Liver (tissue), 9 donors: ENCODE data around the gene RACGAP1. TPM values are rescaled to one million over a fixed set of nuclear protein-coding genes. Genes with fewer than 3 reads are reported as not detected.

Experiments
- DNase-seq: peaks from one replicate; pipeline ENCODE4 v3.0.0-alpha.2; 2017; ENCODE audit warnings: low spot score
- H3K27ac ChIP-seq, 2 donors: one replicate each; pipeline ENCODE4 v1.7.0; 2013; ENCODE audit warnings: inconsistent platforms in 2 of 2, low read length in 2 of 2, control low read depth in 1 of 2, low read depth in 1 of 2, mild to moderate bottlenecking in 1 of 2
- H3K27me3 ChIP-seq, 4 donors: one replicate each; pipeline versions ENCODE4 v1.6.1 to v1.7.0; 2013; ENCODE audit warnings: low read length in 3 of 4, inconsistent platforms in 1 of 4, mild to moderate bottlenecking in 1 of 4, moderate library complexity in 1 of 4; ENCODE audit not compliant: control insufficient read depth in 4 of 4, insufficient read depth in 4 of 4
- H3K36me3 ChIP-seq, 4 donors: one replicate each; pipeline versions ENCODE4 v1.6.1 to v1.7.0; 2013; ENCODE audit warnings: low read length in 3 of 4, mild to moderate bottlenecking in 3 of 4, low read depth in 1 of 4, moderate library complexity in 1 of 4; ENCODE audit not compliant: control insufficient read depth in 4 of 4, insufficient read depth in 3 of 4
- H3K4me1 ChIP-seq, 4 donors: one replicate each; pipeline versions ENCODE4 v1.6.1 to v1.7.0; 2013; ENCODE audit warnings: low read length in 3 of 4, mild to moderate bottlenecking in 3 of 4, moderate library complexity in 1 of 4; ENCODE audit not compliant: control insufficient read depth in 4 of 4, insufficient read depth in 4 of 4
- H3K4me3 ChIP-seq, 3 donors: one replicate each; pipeline versions ENCODE4 v1.6.1 to v1.7.0; 2013; ENCODE audit warnings: low read length in 3 of 3, control low read depth in 1 of 3, low read depth in 1 of 3, mild to moderate bottlenecking in 1 of 3
- H3K9ac ChIP-seq, 2 donors: one replicate each; pipeline ENCODE4 v1.7.0; 2013; ENCODE audit warnings: low read length in 2 of 2, mild to moderate bottlenecking in 2 of 2, moderate library complexity in 2 of 2, control low read depth in 1 of 2, low read depth in 1 of 2
- H3K9me3 ChIP-seq, 4 donors: one replicate each; pipeline versions ENCODE4 v1.6.1 to v1.7.0; 2013; ENCODE audit warnings: low read length in 3 of 4; ENCODE audit not compliant: control insufficient read depth in 4 of 4
- ATF3 ChIP-seq: IDR thresholded peaks from 2 replicates; pipeline ENCODE4 v1.6.1; 2016; ENCODE audit warnings: antibody characterized with exemption
- EGR1 ChIP-seq, 2 donors: IDR thresholded peaks; 2 replicates each; pipeline ENCODE4 v1.6.1; 2016 to 2018; ENCODE audit warnings: antibody characterized with exemption in 2 of 2, low read depth in 2 of 2
- FOXA1 ChIP-seq: IDR thresholded peaks from 2 replicates; pipeline ENCODE4 v1.6.1; 2016; ENCODE audit warnings: antibody characterized with exemption
- FOXA2 ChIP-seq: IDR thresholded peaks from 2 replicates; pipeline ENCODE4 v1.6.1; 2016; ENCODE audit warnings: antibody characterized with exemption
- GABPA ChIP-seq, 2 donors: IDR thresholded peaks in 1 of 2; conservative IDR thresholded peaks in 1 of 2; 2 replicates each; pipeline ENCODE4 v1.6.1; 2016; ENCODE audit warnings: antibody characterized with exemption in 2 of 2, mild to moderate bottlenecking in 1 of 2, moderate library complexity in 1 of 2
- HNF4A ChIP-seq, 2 donors: conservative IDR thresholded peaks; 2 replicates each; pipeline ENCODE4 v1.6.1; 2016; ENCODE audit warnings: antibody characterized with exemption in 2 of 2, mild to moderate bottlenecking in 2 of 2
- HNF4G ChIP-seq: IDR thresholded peaks from 2 replicates; pipeline ENCODE4 v1.6.1; 2016; ENCODE audit warnings: antibody characterized with exemption
- JUND ChIP-seq, 2 donors: IDR thresholded peaks; 2 replicates each; pipeline ENCODE4 v1.6.1; 2016; ENCODE audit warnings: antibody characterized with exemption in 2 of 2
- MAX ChIP-seq: IDR thresholded peaks from 2 replicates; pipeline ENCODE4 v1.6.1; 2016; ENCODE audit warnings: antibody characterized with exemption
- NR2F2 ChIP-seq: IDR thresholded peaks from 2 replicates; pipeline ENCODE4 v1.6.1; 2016; ENCODE audit warnings: antibody characterized with exemption
- RXRA ChIP-seq, 2 donors: IDR thresholded peaks; 2 replicates each; pipeline ENCODE4 v1.6.1; 2017 to 2018; ENCODE audit warnings: antibody characterized with exemption in 2 of 2, mild to moderate bottlenecking in 1 of 2
- SP1 ChIP-seq: IDR thresholded peaks from 2 replicates; pipeline ENCODE4 v1.6.1; 2018; ENCODE audit warnings: antibody characterized with exemption, mild to moderate bottlenecking
- TAF1 ChIP-seq: conservative IDR thresholded peaks from 2 replicates; pipeline ENCODE4 v1.6.1; 2016; ENCODE audit warnings: antibody characterized with exemption, mild to moderate bottlenecking
- ZBTB33 ChIP-seq: IDR thresholded peaks from 2 replicates; pipeline ENCODE4 v1.6.1; 2016; ENCODE audit warnings: antibody characterized with exemption
- WGBS: extraction: QIAGEN DNeasy Blood & Tissue Kit; methylation state at CpG from one replicate; pipeline ENCODE4 v1.1.7; 2013; 5-methylcytosine and 5-hydroxymethylcytosine counted together
- polyA plus RNA-seq, 2 donors: library from polyadenylated mRNA; stranded (reverse) in 1 of 2; unstranded in 1 of 2; fragments of 200-250 nt in 1 of 2; fragments of >200 nt in 1 of 2; fragmentation: Nextera tagmentation in 1 of 2; extraction: Ambion mirVana in 1 of 2; gene quantifications; one replicate each; pipeline versions ENCODE4 v1.2.1 to v1.2.3, GENCODE V29; 2013 to 2015
- total RNA-seq, 2 donors: library from RNA; depleted of rRNA; stranded (reverse); fragments of >200 nt; gene quantifications; one replicate each; pipeline ENCODE4 v1.2.3, GENCODE V29; 2014
- TF ChIP-seq, protein P1 (sequence below): IDR thresholded peaks from 2 replicates; pipeline ENCODE4 v1.6.1; 2016; ENCODE audit warnings: antibody characterized with exemption, mild to moderate bottlenecking
- donor health status: healthy.
- donor health status: healthy.
- donor health status: healthy.
- donor health status: healthy.
- donor health status: healthy.

The RACGAP1 gene
- total and polyA plus RNA-seq, 4 donors = 1.0 to 38.3 (median 2.9) TPM

DNA sequence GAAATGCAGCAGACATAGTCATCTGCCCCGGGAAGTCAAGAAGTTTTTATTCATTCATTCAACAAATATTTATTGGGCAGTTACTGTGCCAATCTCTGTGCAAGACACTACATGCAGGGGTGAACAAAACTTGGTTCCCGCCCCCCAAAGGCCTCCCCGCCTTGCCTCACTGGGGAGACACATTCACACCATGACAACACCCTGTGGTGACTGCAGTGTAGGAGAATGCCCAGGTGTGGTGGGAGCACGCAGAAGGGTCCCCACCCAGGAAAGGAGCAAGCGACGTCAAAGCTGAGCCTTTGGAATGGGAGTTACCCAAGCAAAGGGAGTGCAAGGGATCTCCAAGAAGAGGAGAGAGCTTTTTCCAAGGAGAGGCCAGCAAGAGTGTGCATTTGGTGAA, 54.2 kb downstream of the RACGAP1 start:
- no peaks in the 10 kb centered on the region for H3K27me3 ChIP-seq

GRCh38 chr12:49970658-49971057, 54.6 kb downstream of the RACGAP1 start:
- WGBS = 81% methylated on average over 10 of the region's 10 CpGs
- H3K27ac ChIP-seq = no peak overlapping the region
- DNase-seq = no peak
- no peaks in the 10 kb centered on the region for H3K36me3 ChIP-seq
- TF ChIP-seq HNF4G = no peak
- no peak for TF ChIP-seq FOXA2
- no peak for TF ChIP-seq SP1
- TF ChIP-seq EGR1 (IDR thresholded peaks at IDR 0.05; ENCODE audit: low read depth in 2 of 2) = no peak
- no peak for TF ChIP-seq ZBTB33
- no peak for TF ChIP-seq JUND (IDR thresholded peaks at IDR 0.05)
- TF ChIP-seq, protein P1, sequence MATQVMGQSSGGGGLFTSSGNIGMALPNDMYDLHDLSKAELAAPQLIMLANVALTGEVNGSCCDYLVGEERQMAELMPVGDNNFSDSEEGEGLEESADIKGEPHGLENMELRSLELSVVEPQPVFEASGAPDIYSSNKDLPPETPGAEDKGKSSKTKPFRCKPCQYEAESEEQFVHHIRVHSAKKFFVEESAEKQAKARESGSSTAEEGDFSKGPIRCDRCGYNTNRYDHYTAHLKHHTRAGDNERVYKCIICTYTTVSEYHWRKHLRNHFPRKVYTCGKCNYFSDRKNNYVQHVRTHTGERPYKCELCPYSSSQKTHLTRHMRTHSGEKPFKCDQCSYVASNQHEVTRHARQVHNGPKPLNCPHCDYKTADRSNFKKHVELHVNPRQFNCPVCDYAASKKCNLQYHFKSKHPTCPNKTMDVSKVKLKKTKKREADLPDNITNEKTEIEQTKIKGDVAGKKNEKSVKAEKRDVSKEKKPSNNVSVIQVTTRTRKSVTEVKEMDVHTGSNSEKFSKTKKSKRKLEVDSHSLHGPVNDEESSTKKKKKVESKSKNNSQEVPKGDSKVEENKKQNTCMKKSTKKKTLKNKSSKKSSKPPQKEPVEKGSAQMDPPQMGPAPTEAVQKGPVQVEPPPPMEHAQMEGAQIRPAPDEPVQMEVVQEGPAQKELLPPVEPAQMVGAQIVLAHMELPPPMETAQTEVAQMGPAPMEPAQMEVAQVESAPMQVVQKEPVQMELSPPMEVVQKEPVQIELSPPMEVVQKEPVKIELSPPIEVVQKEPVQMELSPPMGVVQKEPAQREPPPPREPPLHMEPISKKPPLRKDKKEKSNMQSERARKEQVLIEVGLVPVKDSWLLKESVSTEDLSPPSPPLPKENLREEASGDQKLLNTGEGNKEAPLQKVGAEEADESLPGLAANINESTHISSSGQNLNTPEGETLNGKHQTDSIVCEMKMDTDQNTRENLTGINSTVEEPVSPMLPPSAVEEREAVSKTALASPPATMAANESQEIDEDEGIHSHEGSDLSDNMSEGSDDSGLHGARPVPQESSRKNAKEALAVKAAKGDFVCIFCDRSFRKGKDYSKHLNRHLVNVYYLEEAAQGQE = no peak
- TF ChIP-seq NR2F2 = no peak
- TF ChIP-seq ATF3 = no peak
- TF ChIP-seq RXRA (IDR thresholded peaks at IDR 0.05) = no peak
- TF ChIP-seq HNF4A (conservative IDR thresholded peaks at IDR 0.05) = no peak
- no peak for TF ChIP-seq TAF1
- TF ChIP-seq FOXA1 = no peak
- no peak for TF ChIP-seq MAX
- no peaks in the 10 kb centered on the region for H3K27me3 ChIP-seq
- peaks cover 8 to 41% (median 25%) of the 10 kb centered on the region in 4 donors for H3K4me1 ChIP-seq
- no peak overlapping the region for H3K9ac ChIP-seq
- no peaks in the 10 kb centered on the region for H3K9me3 ChIP-seq
- no peak overlapping the region for H3K4me3 ChIP-seq

More for the DNA sequence above, 54.2 kb downstream of the RACGAP1 start:
- DNase-seq = no peak
- H3K4me1 ChIP-seq = peaks cover 8 to 41% (median 25%) of the 10 kb centered on the region in 4 donors
- no peak overlapping the region for H3K27ac ChIP-seq
- H3K9ac ChIP-seq = no peak overlapping the region
- H3K9me3 ChIP-seq = no peaks in the 10 kb centered on the region
- H3K4me3 ChIP-seq = no peak overlapping the region
- no peak for TF ChIP-seq GABPA (IDR thresholded peaks at IDR 0.05 in 1 of 2, conservative IDR thresholded peaks at IDR 0.05 in 1 of 2)
- no peaks in the 10 kb centered on the region for H3K36me3 ChIP-seq
- WGBS = 87% methylated on average over 6 of the region's 6 CpGs
